Stomach (tissue), 9 donors: ENCODE measurements around the gene PLRG1. TPM values are rescaled to one million over a fixed set of nuclear protein-coding genes. Genes with fewer than 3 reads are reported as not detected.

Experiments
- DNase-seq, 2 donors: peaks; one replicate each; pipeline versions ENCODE4 v3.0.0 to v3.0.0-alpha.2; 2013 to 2019
- H3K27ac ChIP-seq, 5 donors: fragments of 200-600 bp in 4 of 5; sonication (generic) in 4 of 5; one replicate each; pipeline ENCODE4 v1.5.1; 2013 to 2019; ENCODE audit warnings: mild to moderate bottlenecking in 1 of 5, moderate library complexity in 1 of 5
- H3K27me3 ChIP-seq, 3 donors: fragments of 200-600 bp; sonication (generic); one replicate each; pipeline ENCODE4 v1.5.1; 2017 to 2019; ENCODE audit warnings: mixed run types in 1 of 3
- H3K36me3 ChIP-seq, 4 donors: fragments of 200-600 bp; sonication (generic); 1 replicate in 3 of 4; 2 replicates in 1 of 4; pipeline ENCODE4 v1.5.1; 2016 to 2019
- H3K4me1 ChIP-seq, 4 donors: fragments of 200-600 bp; sonication (generic); one replicate each; pipeline ENCODE4 v1.5.1; 2016 to 2019
- H3K4me3 ChIP-seq, 4 donors: fragments of 200-600 bp; sonication (generic) in 3 of 4; one replicate each; pipeline ENCODE4 v1.5.1; 2016 to 2019; ENCODE audit warnings: mild to moderate bottlenecking in 1 of 4
- H3K9me3 ChIP-seq, 4 donors: fragments of 200-600 bp; sonication (generic); one replicate each; pipeline ENCODE4 v1.5.1; 2016 to 2019
- CTCF ChIP-seq, 7 experiments: fragments of 450-650 bp in 4 of 7; fragments of 200-600 bp in 3 of 7; sonication (generic) in 3 of 7; IDR thresholded peaks; one replicate each; pipeline ENCODE4 v1.5.1; 2016 to 2019; ENCODE audit warnings: antibody characterized with exemption in 7 of 7, control low read depth in 2 of 7, mild to moderate bottlenecking in 1 of 7
- EP300 ChIP-seq: sonication (generic); formaldehyde crosslinking; IDR thresholded peaks from one replicate; pipeline ENCODE4 v1.6.1; 2017; ENCODE audit warnings: antibody characterized with exemption
- POLR2A ChIP-seq, 4 donors: fragments of 450-650 bp; IDR thresholded peaks; one replicate each; pipeline ENCODE4 v1.6.1; 2016; ENCODE audit warnings: antibody characterized with exemption in 4 of 4, control low read depth in 2 of 4, mild to moderate bottlenecking in 1 of 4, moderate library complexity in 1 of 4
- POLR2AphosphoS5 ChIP-seq, 3 donors: sonication (generic); formaldehyde crosslinking; IDR thresholded peaks; one replicate each; pipeline ENCODE4 v1.6.1; 2016; ENCODE audit warnings: antibody characterized with exemption in 3 of 3
- WGBS, 5 donors: extraction: QIAGEN DNeasy Blood & Tissue Kit in 3 of 5; methylation state at CpG; one replicate each; pipeline versions ENCODE4 v1.1.5 to v1.1.7; 2013 to 2018; 5-methylcytosine and 5-hydroxymethylcytosine counted together
- intact Hi-C: fragments of 100-400 bp; cut with DNase I; formaldehyde crosslinking; loops from one replicate; pipeline ENCODE4 v1.15.1; 2023; ENCODE audit warnings: low total_unique reads
- polyA plus RNA-seq, 3 donors: library from polyadenylated mRNA; stranded (reverse); fragments of 200-250 nt; gene quantifications; one replicate each; pipeline ENCODE4 v1.2.3, GENCODE V29; 2013
- total RNA-seq, 5 donors: library from RNA; depleted of rRNA; stranded (reverse); fragments of >200 nt; gene quantifications; one replicate each; pipeline versions ENCODE4 v1.1.0 to v1.2.3, GENCODE V29; 2014 to 2016
- donor health status: healthy with polysubstance abuse.
- donor health status: Bipolar disorder and iron deficiency.
- donor health status: healthy.

The PLRG1 gene
- total and polyA plus RNA-seq, 8 donors, result 1.2 to 52.5 (median 42.3) TPM

GRCh38 chr4:154511548-154511947 is 38.7 kb downstream of the PLRG1 start:
- TF ChIP-seq POLR2A (IDR thresholded peaks at IDR 0.05), result no peak
- TF ChIP-seq EP300, result no peak
- no peak for TF ChIP-seq POLR2AphosphoS5 (IDR thresholded peaks at IDR 0.05)
- no peak for TF ChIP-seq CTCF (IDR thresholded peaks at IDR 0.05)
- H3K36me3 ChIP-seq, result no peaks in the 10 kb centered on the region

GRCh38 chr4:154507156-154507555 is 43.0 kb downstream of the PLRG1 start:
- no peaks in the 10 kb centered on the region for H3K27me3 ChIP-seq
- no peaks in the 10 kb centered on the region for H3K9me3 ChIP-seq
- no peaks in the 10 kb centered on the region for H3K4me1 ChIP-seq
- no peak overlapping the region for H3K4me3 ChIP-seq
- no peak for DNase-seq
- no peak overlapping the region for H3K27ac ChIP-seq
- TF ChIP-seq POLR2AphosphoS5 (IDR thresholded peaks at IDR 0.05), result no peak
- TF ChIP-seq CTCF (IDR thresholded peaks at IDR 0.05), result no peak
- no peak for TF ChIP-seq POLR2A (IDR thresholded peaks at IDR 0.05)
- no peak for TF ChIP-seq EP300
- intact Hi-C loops, result loop anchor here (5.0 kb wide), 1 partner anchor 110 kb away; no protein-coding TSS in a partner anchor
- 83 to 91% (median 85%) methylated on average over 3 of the region's 3 CpGs for WGBS, 5 donors
- H3K36me3 ChIP-seq, result no peaks in the 10 kb centered on the region

More at GRCh38 chr4:154511548-154511947, 38.7 kb downstream of the PLRG1 start:
- H3K4me1 ChIP-seq, result no peaks in the 10 kb centered on the region
- no peak overlapping the region for H3K4me3 ChIP-seq
- H3K9me3 ChIP-seq, result no peaks in the 10 kb centered on the region
- H3K27ac ChIP-seq, result no peak overlapping the region
- H3K27me3 ChIP-seq, result no peaks in the 10 kb centered on the region
- intact Hi-C loops, result no loop called here
- 47 to 94% (median 66%) methylated on average over 2 of the region's 2 CpGs for WGBS, 5 donors
- DNase-seq, result no peak

- Histone ChIP-seq H3K9me3 (no peaks in the 10 kb centered on the region), H3K27ac (no peak overlapping the region), H3K36me3 (no peaks in the 10 kb centered on the region), H3K4me3 (no peak overlapping the region), H3K27me3 (no peaks in the 10 kb centered on the region), H3K4me1 (no peaks in the 10 kb centered on the region)
- 4 to 20% (median 7%) methylated on average over 2 of the region's 2 CpGs for WGBS, 5 donors
- peak in 1 of 2 donors; percentile 76 for DNase-seq
- intact Hi-C loops, result loop anchor here (5.0 kb wide), 1 partner anchor 109 kb away; no protein-coding TSS in a partner anchor
- TF ChIP-seq POLR2AphosphoS5 (IDR thresholded peaks at IDR 0.05) (no peak), CTCF (IDR thresholded peaks at IDR 0.05) (peak in 2 of 7 experiments; percentile 29 to 37)
These were observed 43.9 kb downstream of the PLRG1 start for GRCh38 chr4:154506253-154506652.

- Histone ChIP-seq H3K9me3 (no peaks in the 10 kb centered on the region), H3K27ac (no peak overlapping the region), H3K27me3 (no peaks in the 10 kb centered on the region), H3K4me3 (no peak overlapping the region), H3K4me1 (no peaks in the 10 kb centered on the region), H3K36me3 (no peaks in the 10 kb centered on the region)
- no peak for TF ChIP-seq EP300
- peak in 3 of 7 experiments; percentile 19 to 35 (median 33) for TF ChIP-seq CTCF (IDR thresholded peaks at IDR 0.05)
- TF ChIP-seq POLR2A (IDR thresholded peaks at IDR 0.05), result no peak
- no peak for TF ChIP-seq POLR2AphosphoS5 (IDR thresholded peaks at IDR 0.05)
- peak in 1 of 2 donors; percentile 20 for DNase-seq
- intact Hi-C loops, result no loop called here
- WGBS, 5 donors, result 3 to 9% (median 3%) methylated on average over 1 of the region's 1 CpG
These were observed 46.6 kb downstream of the PLRG1 start for GRCh38 chr4:154503598-154503997.
